A673 (cell line): Measurements from ENCODE around the gene ELF5. TPM values are rescaled to one million over a fixed set of nuclear protein-coding genes. Genes with fewer than 3 reads are reported as not detected.

Experiments
- BruUV-seq: library from RNA; stranded (reverse); fragments of 400-500 nt; replicated peaks from 2 replicates; lab custom pipeline; 2021; lab: Mats Ljungman, UMichigan
- CTCF ChIA-PET: fragments of 300-600 bp; sonication (Branson Sonifier 250); formaldehyde crosslinking; loops from one replicate; lab custom pipeline; 2022; ENCODE audit warnings: antibody characterized with exemption; lab: Charles Lee
- POLR2A ChIA-PET: fragments of 300-600 bp; sonication (Branson Sonifier 250); formaldehyde crosslinking; loops from one replicate; lab custom pipeline; 2022; ENCODE audit warnings: antibody characterized with exemption; ENCODE audit not compliant: low non-redundant PET; lab: Charles Lee
- DNase-seq: peaks from one replicate; pipeline ENCODE4 v3.0.0-alpha.2; 2015; ENCODE audit warnings: low spot score
- H3K27ac ChIP-seq: fragments of 200-600 bp; sonication (generic); 2 replicates; pipeline ENCODE4 v1.5.1; 2016; ENCODE audit warnings: mixed run types, low read depth, mild to moderate bottlenecking, mixed read lengths, antibody characterized with exemption, low read length; ENCODE audit not compliant: poor library complexity, severe bottlenecking
- H3K27me3 ChIP-seq: fragments of 200-600 bp; sonication (generic); replicated peaks from 2 replicates; pipeline ENCODE4 v1.6.1; 2017; ENCODE audit warnings: mixed run types, low read depth, mild to moderate bottlenecking, mixed read lengths, antibody characterized with exemption, low read length; ENCODE audit not compliant: insufficient read depth, poor library complexity
- H3K36me3 ChIP-seq: fragments of 200-600 bp; sonication (generic); 2 replicates; pipeline ENCODE4 v1.6.1; 2016; ENCODE audit warnings: mixed run types, mild to moderate bottlenecking, mixed read lengths, antibody characterized with exemption, low read length; ENCODE audit not compliant: insufficient read depth, poor library complexity, severe bottlenecking
- H3K4me1 ChIP-seq: fragments of 200-600 bp; sonication (generic); 2 replicates; pipeline ENCODE4 v1.6.1; 2017; ENCODE audit warnings: mixed run types, mild to moderate bottlenecking, mixed read lengths, antibody characterized with exemption, low read length; ENCODE audit not compliant: insufficient read depth, poor library complexity, severe bottlenecking
- H3K4me3 ChIP-seq: fragments of 200-600 bp; sonication (generic); 2 replicates; pipeline ENCODE4 v1.5.1; 2016; ENCODE audit warnings: low read depth, mixed run types, mild to moderate bottlenecking, mixed read lengths, low read length; ENCODE audit not compliant: poor library complexity, severe bottlenecking
- H3K9me3 ChIP-seq: fragments of 200-600 bp; sonication (generic); 2 replicates; pipeline ENCODE4 v1.6.1; 2016; ENCODE audit warnings: mixed run types, low read depth, mild to moderate bottlenecking, mixed read lengths, antibody characterized with exemption, low read length; ENCODE audit not compliant: poor library complexity, severe bottlenecking
- EZH2 ChIP-seq: fragments of 200-600 bp; sonication (generic); IDR thresholded peaks from 2 replicates; pipeline ENCODE4 v1.6.1; 2017; ENCODE audit warnings: borderline replicate concordance, low read depth, mild to moderate bottlenecking, mixed read lengths, antibody characterized with exemption, low read length; ENCODE audit not compliant: poor library complexity, severe bottlenecking
- intact Hi-C: fragments of 100-400 bp; cut with micrococcal nuclease; formaldehyde crosslinking; loops from one replicate; pipeline ENCODE4 v1.10.0; 2022; ENCODE audit not compliant: unreplicated experiment
- total RNA-seq: library from RNA; stranded (reverse); gene quantifications from 2 replicates; pipeline ENCODE4 v1.2.3, GENCODE V29; 2021
- TF ChIP-seq, protein P1 (sequence below): fragments of 300-800, 200-600 bp; sonication (generic); conservative IDR thresholded peaks from 2 replicates; pipeline ENCODE4 v1.5.1; 2017; ENCODE audit warnings: low read depth, mild to moderate bottlenecking, antibody characterized with exemption, low read length, moderate library complexity, mixed read lengths

Gene ELF5
- total RNA-seq, 1 experiment from 2014 or later: not detected

DNA sequence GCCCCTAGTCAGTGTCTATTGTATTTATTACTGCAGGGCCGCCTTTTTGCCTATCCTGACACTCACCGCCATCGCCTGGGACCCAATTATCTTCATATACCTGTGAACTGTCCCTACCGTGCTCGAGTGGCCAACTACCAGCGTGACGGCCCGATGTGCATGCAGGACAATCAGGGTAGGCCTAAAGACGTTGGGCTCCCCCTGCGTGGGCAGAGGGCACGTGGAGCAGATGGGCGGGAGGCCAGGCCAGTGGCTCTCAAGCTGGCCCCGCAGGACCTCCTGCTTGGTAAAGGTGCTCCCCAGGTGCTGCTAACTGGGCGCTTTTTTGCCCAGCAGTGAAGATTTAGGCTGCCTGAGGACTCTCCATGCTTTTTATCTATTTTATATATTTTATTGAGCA lies 52.4 kb downstream of the ELF5 start:
- Histone ChIP-seq H3K4me3 (no peak overlapping the region), H3K9me3 (no peaks in the 10 kb centered on the region), H3K4me1 (peaks cover 10% of the 10 kb centered on the region), H3K27me3 (no peaks in the 10 kb centered on the region), H3K36me3 (peaks cover 12% of the 10 kb centered on the region), H3K27ac (no peak overlapping the region)
- DNase-seq: no peak
- intact Hi-C loops: no loop called here
- ChIA-PET POLR2A (no interaction called here), CTCF (no interaction called here)
- BruUV-seq: no TSS peak
- TF ChIP-seq, protein P1, sequence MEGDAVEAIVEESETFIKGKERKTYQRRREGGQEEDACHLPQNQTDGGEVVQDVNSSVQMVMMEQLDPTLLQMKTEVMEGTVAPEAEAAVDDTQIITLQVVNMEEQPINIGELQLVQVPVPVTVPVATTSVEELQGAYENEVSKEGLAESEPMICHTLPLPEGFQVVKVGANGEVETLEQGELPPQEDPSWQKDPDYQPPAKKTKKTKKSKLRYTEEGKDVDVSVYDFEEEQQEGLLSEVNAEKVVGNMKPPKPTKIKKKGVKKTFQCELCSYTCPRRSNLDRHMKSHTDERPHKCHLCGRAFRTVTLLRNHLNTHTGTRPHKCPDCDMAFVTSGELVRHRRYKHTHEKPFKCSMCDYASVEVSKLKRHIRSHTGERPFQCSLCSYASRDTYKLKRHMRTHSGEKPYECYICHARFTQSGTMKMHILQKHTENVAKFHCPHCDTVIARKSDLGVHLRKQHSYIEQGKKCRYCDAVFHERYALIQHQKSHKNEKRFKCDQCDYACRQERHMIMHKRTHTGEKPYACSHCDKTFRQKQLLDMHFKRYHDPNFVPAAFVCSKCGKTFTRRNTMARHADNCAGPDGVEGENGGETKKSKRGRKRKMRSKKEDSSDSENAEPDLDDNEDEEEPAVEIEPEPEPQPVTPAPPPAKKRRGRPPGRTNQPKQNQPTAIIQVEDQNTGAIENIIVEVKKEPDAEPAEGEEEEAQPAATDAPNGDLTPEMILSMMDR: no peak
- no peak for TF ChIP-seq EZH2

DNA sequence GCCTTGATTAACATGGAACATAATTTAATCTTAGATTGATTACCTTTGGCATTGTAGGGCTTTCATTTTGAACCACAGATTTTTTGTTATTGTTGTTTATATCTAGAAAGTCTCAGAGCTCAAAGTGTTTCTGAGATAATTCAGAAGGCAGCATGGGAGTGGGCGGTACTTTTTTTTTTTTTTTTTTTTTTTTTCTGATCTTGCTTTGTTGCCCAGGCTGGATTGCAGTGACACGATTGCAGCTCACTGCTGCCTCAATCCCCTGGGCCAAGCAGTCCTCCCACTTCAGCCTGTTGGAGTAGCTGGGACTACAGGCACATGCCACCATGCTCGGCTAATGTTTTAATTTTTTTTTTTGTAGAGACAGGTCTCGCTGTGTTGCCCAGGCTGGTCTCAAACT lies 53.3 kb downstream of the ELF5 start:
- no TSS peak for BruUV-seq
- Histone ChIP-seq H3K4me3 (no peak overlapping the region), H3K9me3 (no peaks in the 10 kb centered on the region), H3K27ac (no peak overlapping the region), H3K27me3 (no peaks in the 10 kb centered on the region), H3K36me3 (peaks cover 12% of the 10 kb centered on the region), H3K4me1 (peaks cover 10% of the 10 kb centered on the region)
- intact Hi-C loops: no loop called here
- no peak for DNase-seq
- TF ChIP-seq, protein P1: no peak
- TF ChIP-seq EZH2: no peak
- POLR2A ChIA-PET: interaction anchor here (0.6 kb wide), 1 partner anchor 34 kb away, joined by 6 read pairs; no protein-coding TSS in a partner anchor
- CTCF ChIA-PET: no interaction called here

DNA sequence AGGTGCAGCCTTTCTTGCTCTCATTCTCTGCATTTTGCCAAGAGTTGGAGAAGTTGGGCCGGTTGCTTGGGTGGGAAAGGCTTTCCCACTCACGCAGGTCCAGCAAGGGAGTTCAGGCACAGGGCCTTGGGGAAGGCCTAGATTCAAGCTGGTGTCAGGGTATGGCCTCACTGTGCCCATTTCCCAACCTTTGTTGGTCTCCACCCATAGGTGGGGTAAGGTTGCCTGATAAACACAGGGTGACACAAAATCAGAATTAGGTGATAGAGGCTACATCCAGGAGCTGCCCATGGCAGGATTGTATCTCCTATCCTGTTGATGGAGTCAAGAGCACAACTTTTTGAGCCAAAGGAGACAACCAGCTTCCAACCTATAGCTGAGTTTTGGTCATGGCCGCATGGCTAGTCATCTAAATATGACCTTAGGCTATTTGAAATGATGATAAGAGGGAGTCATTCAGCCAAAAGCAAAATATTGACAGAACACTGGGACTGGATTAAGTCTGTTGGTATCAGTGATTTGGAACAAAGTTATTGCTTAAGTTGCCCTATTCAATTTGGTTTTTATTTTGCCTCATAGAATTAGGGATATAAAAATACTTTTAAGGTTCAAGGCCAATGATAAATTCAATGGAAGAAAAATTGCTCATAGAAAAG lies 54.0 kb downstream of the ELF5 start:
- ChIA-PET POLR2A (interaction anchor here (0.6 kb wide), 1 partner anchor 34 kb away, joined by 6 read pairs; no protein-coding TSS in a partner anchor), CTCF (no interaction called here)
- H3K27me3 ChIP-seq: no peaks in the 10 kb centered on the region
- H3K9me3 ChIP-seq: no peaks in the 10 kb centered on the region
- H3K4me1 ChIP-seq: peaks cover 6% of the 10 kb centered on the region
- no peak for DNase-seq
- no peak overlapping the region for H3K4me3 ChIP-seq
- no peak overlapping the region for H3K27ac ChIP-seq
- H3K36me3 ChIP-seq: peaks cover 12% of the 10 kb centered on the region
- TF ChIP-seq EZH2: no peak
- TF ChIP-seq, protein P1: no peak
- intact Hi-C loops: no loop called here
- BruUV-seq: no TSS peak
